Tibial artery (tissue), 4 donors: Measurements from ENCODE around the gene RALGDS.

Experiments used
- DNase-seq, 2 donors: peaks; one replicate each; pipeline ENCODE4 v3.0.0-alpha.2; 2019
- H3K27ac ChIP-seq, 2 donors: fragments of 200-600 bp; sonication (generic) in 1 of 2; 1 replicate in 1 of 2; 2 replicates in 1 of 2; pipeline ENCODE4 v1.5.1; 2018 to 2019; ENCODE audit warnings: mild to moderate bottlenecking in 1 of 2
- H3K27me3 ChIP-seq, 2 donors: fragments of 200-600 bp; sonication (generic) in 1 of 2; one replicate each; pipeline versions ENCODE4 v1.5.1 to v1.6.0; 2016 to 2019
- H3K36me3 ChIP-seq, 3 donors: fragments of 200-600 bp; sonication (generic) in 2 of 3; one replicate each; pipeline ENCODE4 v1.5.1; 2016 to 2019; ENCODE audit warnings: mild to moderate bottlenecking in 2 of 3
- H3K4me1 ChIP-seq, 4 donors: fragments of 200-600 bp; sonication (generic) in 2 of 4; 1 replicate in 3 of 4; 2 replicates in 1 of 4; pipeline ENCODE4 v1.5.1; 2016 to 2019
- H3K4me3 ChIP-seq, 2 donors: fragments of 200-600 bp; sonication (generic) in 1 of 2; 1 replicate in 1 of 2; 2 replicates in 1 of 2; pipeline ENCODE4 v1.5.1; 2018 to 2019; ENCODE audit warnings: mild to moderate bottlenecking in 2 of 2
- H3K9me3 ChIP-seq, 3 donors: fragments of 200-600 bp; sonication (generic) in 1 of 3; one replicate each; pipeline ENCODE4 v1.5.1; 2016 to 2019
- CTCF ChIP-seq, 2 experiments: fragments of 200-600 bp in 1 of 2; fragments of 450-650 bp in 1 of 2; IDR thresholded peaks; one replicate each; pipeline ENCODE4 v1.5.1; 2017 to 2019; ENCODE audit warnings: antibody characterized with exemption in 2 of 2, mild to moderate bottlenecking in 1 of 2, moderate library complexity in 1 of 2
- intact Hi-C: fragments of 100-400 bp; cut with DNase I; formaldehyde crosslinking; loops from one replicate; pipeline ENCODE4 v1.15.0; 2023; ENCODE audit warnings: low total_unique reads

Gene RALGDS

DNA sequence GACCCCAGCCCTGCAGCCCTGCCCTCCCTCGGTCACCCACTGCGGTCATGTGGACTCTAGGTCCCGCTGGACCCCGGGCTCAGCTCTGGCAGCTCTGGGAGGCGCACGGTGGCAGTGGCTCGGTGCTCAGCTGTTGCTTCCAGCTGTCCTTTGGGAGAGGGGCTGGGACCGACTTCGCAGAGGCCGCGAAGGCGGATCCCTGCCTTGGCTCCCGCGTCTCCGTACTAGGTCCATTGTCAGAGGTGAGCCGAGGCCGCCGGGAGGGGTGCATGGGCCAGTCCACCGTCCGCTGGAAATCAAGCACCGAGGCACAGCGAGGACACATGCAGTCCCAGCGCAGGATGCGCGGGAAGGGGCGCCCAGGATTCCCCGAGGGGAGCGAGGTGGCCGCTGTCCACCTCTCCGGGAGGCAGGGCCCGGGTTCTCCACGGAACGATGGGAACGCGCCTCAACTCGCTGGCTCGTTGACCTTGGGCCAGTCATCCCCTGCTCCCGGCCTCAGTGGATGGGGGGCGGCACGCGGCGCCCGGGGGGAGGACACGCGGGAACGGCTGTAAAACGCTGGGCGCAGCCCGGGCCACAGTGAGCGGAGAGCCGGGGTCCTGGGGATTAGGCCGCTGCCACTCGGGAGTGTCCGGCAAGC is 41.9 kb upstream of the RALGDS start:
- no peaks in the 10 kb centered on the region for H3K9me3 ChIP-seq
- DNase-seq: peak in 1 of 2 donors; percentile 67
- no peak for TF ChIP-seq CTCF (IDR thresholded peaks at IDR 0.05)
- intact Hi-C loops: no loop called here
- peak overlapping the region; percentile 60 to 64 for H3K27ac ChIP-seq
- H3K4me1 ChIP-seq: peaks cover 0 to 16% (median 14%) of the 10 kb centered on the region in 4 donors
- peaks cover 0 to 25% of the 10 kb centered on the region in 2 donors for H3K27me3 ChIP-seq
- peak overlapping the region; percentile 54 to 55 for H3K4me3 ChIP-seq
- H3K36me3 ChIP-seq: peaks cover 0 to 9% (median 0%) of the 10 kb centered on the region in 3 donors

- Histone ChIP-seq H3K27ac (no peak overlapping the region), H3K4me3 (no peak overlapping the region), H3K27me3 (peaks cover 0 to 25% of the 10 kb centered on the region in 2 donors), H3K4me1 (peaks cover 0 to 16% (median 14%) of the 10 kb centered on the region in 4 donors), H3K9me3 (no peaks in the 10 kb centered on the region), H3K36me3 (peaks cover 0 to 9% (median 0%) of the 10 kb centered on the region in 3 donors)
- TF ChIP-seq CTCF (IDR thresholded peaks at IDR 0.05): no peak
- DNase-seq: peak in 1 of 2 donors; percentile 62
- intact Hi-C loops: no loop called here
Observed at GRCh38 chr9:133161547-133161950, 40.5 kb upstream of the RALGDS start.

DNA sequence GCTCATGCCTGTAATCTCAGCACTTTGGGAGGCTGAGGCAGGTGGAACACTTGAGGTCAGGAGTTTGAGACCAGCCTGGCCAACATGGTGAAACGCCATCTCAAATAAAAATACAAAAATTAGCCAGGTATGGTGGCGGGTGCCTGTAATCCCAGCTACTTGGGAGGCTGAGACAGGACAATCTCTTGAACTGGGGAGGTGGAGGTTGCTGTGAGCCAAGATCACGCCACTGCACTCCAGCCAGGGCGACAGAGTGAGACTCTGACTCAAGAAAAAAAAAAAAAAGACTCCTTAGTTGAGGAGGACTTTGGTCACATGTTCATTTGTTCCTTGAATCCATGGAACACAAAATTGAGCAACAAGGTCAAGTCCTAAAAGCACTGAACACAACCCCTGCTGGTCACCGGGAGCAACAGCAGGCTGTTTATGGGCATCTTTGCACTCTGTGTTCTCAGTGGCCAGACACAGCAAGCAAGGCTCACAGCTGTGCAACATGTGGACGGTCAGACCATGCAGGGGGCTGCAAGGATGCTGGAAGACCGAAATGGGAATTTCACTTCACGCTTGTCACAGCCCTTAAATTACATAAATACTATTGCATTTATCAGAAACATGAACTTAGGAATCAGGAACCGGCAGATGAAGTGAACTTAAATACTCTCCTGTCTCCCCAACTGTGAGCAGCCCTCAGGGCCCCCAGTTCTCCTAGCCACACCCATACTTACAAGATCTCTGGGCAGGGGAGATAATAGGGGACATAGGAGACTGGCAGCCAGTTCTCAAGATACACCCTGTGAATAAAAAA is 39.9 kb upstream of the RALGDS start:
- intact Hi-C loops: no loop called here

GRCh38 chr9:133158695-133159094 is 37.7 kb upstream of the RALGDS start:
- no peak for TF ChIP-seq CTCF (IDR thresholded peaks at IDR 0.05)
- intact Hi-C loops: no loop called here
- Histone ChIP-seq H3K9me3 (no peaks in the 10 kb centered on the region), H3K4me3 (no peak overlapping the region), H3K4me1 (peaks cover 0 to 11% (median 10%) of the 10 kb centered on the region in 4 donors), H3K27me3 (peaks cover 0 to 15% of the 10 kb centered on the region in 2 donors), H3K36me3 (peaks cover 0 to 23% (median 0%) of the 10 kb centered on the region in 3 donors), H3K27ac (no peak overlapping the region)
- DNase-seq: no peak

More for the DNA sequence above, 39.9 kb upstream of the RALGDS start:
- Histone ChIP-seq H3K4me1 (peaks cover 0 to 16% (median 14%) of the 10 kb centered on the region in 4 donors), H3K27me3 (peaks cover 0 to 23% of the 10 kb centered on the region in 2 donors), H3K36me3 (peaks cover 0 to 12% (median 0%) of the 10 kb centered on the region in 3 donors), H3K9me3 (no peaks in the 10 kb centered on the region), H3K27ac (peak overlapping the region; percentile 36 to 43), H3K4me3 (no peak overlapping the region)
- peak; percentile 73 to 79 for TF ChIP-seq CTCF (IDR thresholded peaks at IDR 0.05)
- peak; percentile 85 to 88 for DNase-seq

GRCh38 chr9:133155156-133155555 is 34.1 kb upstream of the RALGDS start:
- Histone ChIP-seq H3K36me3 (peaks cover 0 to 23% (median 0%) of the 10 kb centered on the region in 3 donors), H3K27me3 (no peaks in the 10 kb centered on the region), H3K9me3 (no peaks in the 10 kb centered on the region), H3K4me3 (no peak overlapping the region), H3K4me1 (no peaks in the 10 kb centered on the region), H3K27ac (no peak overlapping the region)
- intact Hi-C loops: no loop called here
- DNase-seq: no peak
- TF ChIP-seq CTCF (IDR thresholded peaks at IDR 0.05): no peak
